Measurements from ENCODE around the gene WNT2B. TPM values are rescaled to one million over a fixed set of nuclear protein-coding genes. Genes with fewer than 3 reads are reported as not detected.
A peak's percentile ranks its signal among the peaks of the same experiment; 100 is the strongest.

Gene WNT2B
- total RNA-seq, 2 donors from 2014 or later = 0.51 to 0.57 TPM

DNA sequence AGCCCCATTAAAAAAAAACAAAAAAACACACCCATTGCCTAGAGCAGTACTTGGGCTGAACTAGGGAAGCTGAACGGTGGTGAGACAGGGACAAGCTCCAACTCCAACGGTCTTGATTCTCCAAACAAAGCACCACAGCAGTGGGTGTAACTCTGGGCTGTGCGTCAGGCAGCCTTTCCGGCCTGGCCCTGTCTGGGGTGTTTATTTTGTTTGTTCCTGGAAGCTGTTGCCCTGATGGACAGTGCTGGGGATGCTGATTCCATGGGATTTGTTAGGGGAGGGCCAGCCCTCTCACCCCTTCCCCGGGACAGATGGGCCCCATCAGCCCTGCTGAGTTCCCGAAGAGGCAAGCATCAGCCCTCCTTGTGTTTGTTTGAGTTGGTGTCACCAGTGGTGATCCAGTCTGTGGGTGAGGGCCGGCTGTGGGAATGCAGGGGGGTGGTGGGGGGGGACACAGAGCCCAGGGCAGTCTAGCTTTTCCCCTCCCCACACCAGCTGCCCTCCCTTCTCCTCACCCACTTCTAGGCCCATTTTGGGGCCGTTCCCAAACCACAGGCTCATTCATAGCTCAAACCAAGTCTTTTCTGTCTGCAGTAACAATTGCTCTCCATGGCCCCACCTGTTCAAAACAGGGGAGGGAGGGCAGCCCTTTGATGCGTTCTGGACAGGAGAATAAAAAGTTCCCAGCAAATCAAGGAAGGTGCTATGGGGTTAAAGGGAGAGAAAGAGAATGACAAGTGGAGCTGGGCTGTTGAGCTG lies 4.5 kb downstream of the WNT2B start:
- no peak overlapping the region for H3K27ac ChIP-seq (ENCODE audit: low read depth, low read length)
- WGBS, 2 experiments (ENCODE audit: insufficient coverage in 1 of 2, insufficient read length in 1 of 2) = 83 to 85% methylated on average over 3 to 8 of the region's 9 CpGs
- no peaks in the 10 kb centered on the region for H3K4me1 ChIP-seq (ENCODE audit: control insufficient read depth, insufficient read depth, low read length)
- TF ChIP-seq CTCF (conservative IDR thresholded peaks at IDR 0.05) = no peak
- H3K27me3 ChIP-seq (ENCODE audit: control insufficient read depth, insufficient read depth, low read length, poor library complexity, severe bottlenecking) = peaks cover 37% of the 10 kb centered on the region
- Mint-ChIP-seq H3K4me1 (peaks cover 19% of the 10 kb centered on the region), H3K36me3 (ENCODE audit: low read depth) (no peaks in the 10 kb centered on the region), H3K9me3 (no peaks in the 10 kb centered on the region), H3K4me3 (no peak overlapping the region), H3K27me3 (ENCODE audit: insufficient read depth) (peaks cover 54% of the 10 kb centered on the region), H3K27ac (no peak overlapping the region)
- H3K4me3 ChIP-seq (ENCODE audit: low read length) = no peak overlapping the region
- DNase-seq = no peak
- no peaks in the 10 kb centered on the region for H3K9me3 ChIP-seq (ENCODE audit: control insufficient read depth, low read length)
- H3K36me3 ChIP-seq (ENCODE audit: control insufficient read depth, insufficient read depth, low read length) = no peaks in the 10 kb centered on the region
- H3K9ac ChIP-seq (ENCODE audit: extremely low read depth, low read length, poor library complexity, severe bottlenecking) = no peak overlapping the region

DNA sequence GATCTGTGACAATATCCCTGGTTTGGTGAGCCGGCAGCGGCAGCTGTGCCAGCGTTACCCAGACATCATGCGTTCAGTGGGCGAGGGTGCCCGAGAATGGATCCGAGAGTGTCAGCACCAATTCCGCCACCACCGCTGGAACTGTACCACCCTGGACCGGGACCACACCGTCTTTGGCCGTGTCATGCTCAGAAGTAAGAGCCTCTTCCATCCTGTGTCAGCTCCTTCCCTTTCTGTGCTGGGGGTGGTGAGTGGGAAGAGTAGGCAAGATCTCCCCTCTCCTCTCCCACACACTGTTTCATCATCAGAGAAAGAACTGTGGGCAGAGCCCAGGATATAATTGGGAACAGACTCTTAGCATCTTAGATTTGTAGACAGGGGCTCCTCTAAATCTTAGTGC lies 6.1 kb downstream of the WNT2B start:
- no peak overlapping the region for H3K27ac Mint-ChIP-seq
- no peak overlapping the region for H3K4me3 Mint-ChIP-seq
- H3K9me3 Mint-ChIP-seq = no peaks in the 10 kb centered on the region
- no peak overlapping the region for H3K4me3 ChIP-seq (ENCODE audit: low read length)
- no peak for TF ChIP-seq CTCF (conservative IDR thresholded peaks at IDR 0.05)
- no peak for DNase-seq
- peaks cover 18% of the 10 kb centered on the region for H3K4me1 Mint-ChIP-seq
- no peak overlapping the region for H3K27ac ChIP-seq (ENCODE audit: low read depth, low read length)
- no peaks in the 10 kb centered on the region for H3K4me1 ChIP-seq (ENCODE audit: control insufficient read depth, insufficient read depth, low read length)
- WGBS, 2 experiments (ENCODE audit: insufficient coverage in 1 of 2, insufficient read length in 1 of 2) = 95 to 99% methylated on average over 6 to 12 of the region's 12 CpGs
- H3K27me3 ChIP-seq (ENCODE audit: control insufficient read depth, insufficient read depth, low read length, poor library complexity, severe bottlenecking) = peaks cover 21% of the 10 kb centered on the region
- H3K9me3 ChIP-seq (ENCODE audit: control insufficient read depth, low read length) = no peaks in the 10 kb centered on the region
- no peaks in the 10 kb centered on the region for H3K36me3 ChIP-seq (ENCODE audit: control insufficient read depth, insufficient read depth, low read length)
- H3K9ac ChIP-seq (ENCODE audit: extremely low read depth, low read length, poor library complexity, severe bottlenecking) = no peak overlapping the region
- peaks cover 41% of the 10 kb centered on the region for H3K27me3 Mint-ChIP-seq (ENCODE audit: insufficient read depth)
- no peaks in the 10 kb centered on the region for H3K36me3 Mint-ChIP-seq (ENCODE audit: low read depth)

DNA sequence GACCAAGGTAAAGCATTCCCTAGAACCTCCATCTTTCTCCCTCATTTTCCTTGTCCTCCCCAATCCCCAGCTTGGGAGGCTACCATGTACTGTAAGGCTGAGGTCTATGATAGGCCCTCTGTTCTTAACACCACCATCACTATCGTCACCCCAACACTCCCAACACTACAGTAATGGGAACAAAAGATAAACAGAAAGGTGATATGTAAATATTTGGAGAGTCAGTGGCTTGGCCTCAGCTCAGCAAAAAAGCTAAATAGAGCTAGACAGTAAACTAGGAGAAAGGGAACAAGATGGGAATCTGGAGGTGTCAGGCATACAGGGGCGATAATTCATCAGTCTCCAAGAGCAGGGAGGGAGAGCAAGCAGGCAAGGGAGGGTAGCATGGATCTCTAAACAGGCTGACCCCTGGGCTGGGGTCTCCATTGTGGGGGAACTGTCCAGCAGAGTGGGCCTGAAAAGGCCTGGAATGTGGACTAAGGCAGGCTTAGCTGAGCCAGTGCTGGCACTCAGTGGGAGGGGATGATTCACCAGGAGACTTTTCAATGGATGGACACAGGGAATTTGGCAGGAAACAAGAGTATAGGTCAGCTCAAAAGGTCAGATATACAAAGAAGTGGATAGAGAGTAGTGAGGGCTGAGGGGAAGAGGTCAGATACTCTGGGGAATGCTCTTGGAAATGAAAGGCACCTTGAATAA lies 6.7 kb downstream of the WNT2B start:
- H3K4me3 Mint-ChIP-seq = no peak overlapping the region
- no peak overlapping the region for H3K27ac ChIP-seq (ENCODE audit: low read depth, low read length)
- DNase-seq = peak; percentile 87

More for the DNA sequence above, 6.7 kb downstream of the WNT2B start:
- Histone ChIP-seq H3K9me3 (ENCODE audit: control insufficient read depth, low read length) (no peaks in the 10 kb centered on the region), H3K4me1 (ENCODE audit: control insufficient read depth, insufficient read depth, low read length) (no peaks in the 10 kb centered on the region), H3K36me3 (ENCODE audit: control insufficient read depth, insufficient read depth, low read length) (no peaks in the 10 kb centered on the region), H3K9ac (ENCODE audit: extremely low read depth, low read length, poor library complexity, severe bottlenecking) (no peak overlapping the region), H3K27me3 (ENCODE audit: control insufficient read depth, insufficient read depth, low read length, poor library complexity, severe bottlenecking) (peaks cover 15% of the 10 kb centered on the region), H3K4me3 (ENCODE audit: low read length) (no peak overlapping the region)
- TF ChIP-seq CTCF (conservative IDR thresholded peaks at IDR 0.05) = no peak
- H3K27ac Mint-ChIP-seq = no peak overlapping the region
- 20 to 57% methylated on average over 1 of the region's 2 CpGs for WGBS, 2 experiments (ENCODE audit: insufficient coverage in 1 of 2, insufficient read length in 1 of 2)
- no peaks in the 10 kb centered on the region for H3K36me3 Mint-ChIP-seq (ENCODE audit: low read depth)
- no peaks in the 10 kb centered on the region for H3K9me3 Mint-ChIP-seq
- H3K4me1 Mint-ChIP-seq = peaks cover 12% of the 10 kb centered on the region
- peaks cover 35% of the 10 kb centered on the region for H3K27me3 Mint-ChIP-seq (ENCODE audit: insufficient read depth)
